Peyer's patch (tissue), 4 donors: ENCODE data around the gene TMEM266. TPM values are rescaled to one million over a fixed set of nuclear protein-coding genes. Genes with fewer than 3 reads are reported as not detected.

ENCODE experiments used
- DNase-seq, 3 donors: peaks; one replicate each; pipeline ENCODE4 v3.0.0-alpha.2; 2017 to 2019
- H3K27ac ChIP-seq, 4 donors: fragments of 200-600 bp; sonication (generic); one replicate each; pipeline ENCODE4 v1.5.1; 2016 to 2019
- H3K27me3 ChIP-seq, 2 donors: fragments of 200-600 bp; sonication (generic); one replicate each; pipeline ENCODE4 v1.5.1; 2019
- H3K36me3 ChIP-seq, 3 donors: fragments of 200-600 bp; sonication (generic); one replicate each; pipeline ENCODE4 v1.5.1; 2016 to 2019
- H3K4me1 ChIP-seq, 4 donors: fragments of 200-600 bp; sonication (generic); one replicate each; pipeline ENCODE4 v1.5.1; 2016 to 2019
- H3K4me3 ChIP-seq, 4 donors: fragments of 200-600 bp; sonication (generic); 1 replicate in 3 of 4; 2 replicates in 1 of 4; pipeline ENCODE4 v1.5.1; 2016 to 2019; ENCODE audit warnings: mild to moderate bottlenecking in 1 of 4
- H3K9me3 ChIP-seq, 4 donors: fragments of 200-600 bp; sonication (generic); one replicate each; pipeline ENCODE4 v1.5.1; 2016 to 2019; ENCODE audit warnings: mild to moderate bottlenecking in 1 of 4
- CTCF ChIP-seq, 6 experiments: fragments of 450-650 bp in 4 of 6; fragments of 200-600 bp in 2 of 6; sonication (generic) in 1 of 6; IDR thresholded peaks; one replicate each; pipeline ENCODE4 v1.5.1; 2017 to 2019; ENCODE audit warnings: antibody characterized with exemption in 6 of 6, mild to moderate bottlenecking in 3 of 6, moderate library complexity in 1 of 6
- POLR2A ChIP-seq, 2 donors: fragments of 450-650 bp; IDR thresholded peaks; one replicate each; pipeline ENCODE4 v1.5.1; 2017; ENCODE audit warnings: antibody characterized with exemption in 2 of 2, mild to moderate bottlenecking in 2 of 2, moderate library complexity in 2 of 2
- total RNA-seq, 4 donors: library from RNA; depleted of rRNA; stranded (reverse); fragments of >200 nt; gene quantifications; one replicate each; pipeline ENCODE4 v1.1.0, GENCODE V29; 2016

Gene TMEM266
- total RNA-seq, 4 donors from 2014 or later = not detected

GRCh38 chr15:76208084-76208785 lies 148.4 kb downstream of the TMEM266 start:
- TF ChIP-seq POLR2A (IDR thresholded peaks at IDR 0.05) (no peak), CTCF (IDR thresholded peaks at IDR 0.05) (no peak)
- H3K4me1 ChIP-seq = no peaks in the 10 kb centered on the region
- no peak overlapping the region for H3K4me3 ChIP-seq
- peaks cover 0 to 59% (median 0%) of the 10 kb centered on the region in 3 donors for H3K36me3 ChIP-seq
- H3K27ac ChIP-seq = no peak overlapping the region
- DNase-seq = no peak
- H3K9me3 ChIP-seq = no peaks in the 10 kb centered on the region
- no peaks in the 10 kb centered on the region for H3K27me3 ChIP-seq

- H3K27me3 ChIP-seq = no peaks in the 10 kb centered on the region
- TF ChIP-seq POLR2A (IDR thresholded peaks at IDR 0.05) (no peak), CTCF (IDR thresholded peaks at IDR 0.05) (no peak)
- no peak overlapping the region for H3K27ac ChIP-seq
- no peak for DNase-seq
- no peaks in the 10 kb centered on the region for H3K4me1 ChIP-seq
- peaks cover 0 to 61% (median 0%) of the 10 kb centered on the region in 3 donors for H3K36me3 ChIP-seq
- no peak overlapping the region for H3K4me3 ChIP-seq
- H3K9me3 ChIP-seq = no peaks in the 10 kb centered on the region
These were observed 149.1 kb downstream of the TMEM266 start for GRCh38 chr15:76208786-76209424.

GRCh38 chr15:76209523-76209922 lies 149.7 kb downstream of the TMEM266 start:
- Histone ChIP-seq H3K4me3 (no peak overlapping the region), H3K9me3 (no peaks in the 10 kb centered on the region), H3K27ac (no peak overlapping the region), H3K36me3 (peaks cover 0 to 66% (median 0%) of the 10 kb centered on the region in 3 donors), H3K4me1 (no peaks in the 10 kb centered on the region), H3K27me3 (no peaks in the 10 kb centered on the region)
- no peak for TF ChIP-seq POLR2A (IDR thresholded peaks at IDR 0.05)
- no peak for TF ChIP-seq CTCF (IDR thresholded peaks at IDR 0.05)
- no peak for DNase-seq

- DNase-seq = no peak
- no peaks in the 10 kb centered on the region for H3K27me3 ChIP-seq
- TF ChIP-seq POLR2A (IDR thresholded peaks at IDR 0.05) (no peak), CTCF (IDR thresholded peaks at IDR 0.05) (no peak)
- H3K4me3 ChIP-seq = no peak overlapping the region
- no peak overlapping the region for H3K27ac ChIP-seq
- H3K36me3 ChIP-seq = peaks cover 0 to 71% (median 0%) of the 10 kb centered on the region in 3 donors
- H3K4me1 ChIP-seq = no peaks in the 10 kb centered on the region
- no peaks in the 10 kb centered on the region for H3K9me3 ChIP-seq
These were observed 150.2 kb downstream of the TMEM266 start for GRCh38 chr15:76209942-76210341.

- DNase-seq = no peak
- Histone ChIP-seq H3K36me3 (peaks cover 0 to 50% (median 0%) of the 10 kb centered on the region in 3 donors), H3K4me1 (no peaks in the 10 kb centered on the region), H3K9me3 (no peaks in the 10 kb centered on the region), H3K27me3 (no peaks in the 10 kb centered on the region), H3K27ac (no peak overlapping the region), H3K4me3 (no peak overlapping the region)
- TF ChIP-seq POLR2A (IDR thresholded peaks at IDR 0.05) (no peak), CTCF (IDR thresholded peaks at IDR 0.05) (no peak)
These were observed 155.8 kb downstream of the TMEM266 start for GRCh38 chr15:76215634-76216033.
